Heart right ventricle (tissue), 16 donors: ENCODE results near the gene TMPRSS13. TPM values are rescaled to one million over a fixed set of nuclear protein-coding genes. Genes with fewer than 3 reads are reported as not detected.

Experiments used
- ATAC-seq, 8 donors: fragments of 200-7000 bp; cut with Tn5 transposase; one replicate each; pipeline ENCODE4 v1.9.1; 2020; ENCODE audit warnings: mild to moderate bottlenecking in 8 of 8, moderate library complexity in 8 of 8, moderate number of reproducible peaks in 1 of 8
- DNase-seq, 2 donors: peaks; one replicate each; pipeline ENCODE4 v3.0.0-alpha.2; 2020
- H3K27ac ChIP-seq, 10 donors: fragments of 200-600 bp; sonication (generic) in 2 of 10; one replicate each; pipeline versions ENCODE4 v1.5.0 to v1.8.0; 2020 to 2022; ENCODE audit warnings: mild to moderate bottlenecking in 3 of 10
- H3K27me3 ChIP-seq, 7 donors: fragments of 200-600 bp; one replicate each; pipeline ENCODE4 v1.8.0; 2021 to 2022; ENCODE audit warnings: mild to moderate bottlenecking in 2 of 7
- H3K36me3 ChIP-seq, 9 donors: fragments of 200-600 bp; sonication (generic) in 1 of 9; one replicate each; pipeline versions ENCODE4 v1.5.0 to v1.8.0; 2020 to 2022; ENCODE audit warnings: mild to moderate bottlenecking in 2 of 9
- H3K4me1 ChIP-seq, 9 donors: fragments of 200-600 bp; sonication (generic) in 1 of 9; one replicate each; pipeline versions ENCODE4 v1.5.0 to v1.8.0; 2020 to 2022; ENCODE audit warnings: mild to moderate bottlenecking in 4 of 9
- H3K4me3 ChIP-seq, 10 donors: fragments of 200-600 bp; sonication (generic) in 2 of 10; one replicate each; pipeline versions ENCODE4 v1.5.0 to v1.8.0; 2020 to 2022; ENCODE audit warnings: mild to moderate bottlenecking in 7 of 10, moderate library complexity in 2 of 10
- H3K9me3 ChIP-seq, 11 donors: fragments of 200-600 bp in 10 of 11; sonication (generic) in 2 of 11; one replicate each; pipeline versions ENCODE4 v1.5.0 to v1.8.0; 2013 to 2022; ENCODE audit warnings: mild to moderate bottlenecking in 2 of 11, control low read depth in 1 of 11, moderate library complexity in 1 of 11
- CTCF ChIP-seq, 9 donors: fragments of 200-600 bp; sonication (generic) in 2 of 9; IDR thresholded peaks; one replicate each; pipeline versions ENCODE4 v1.5.0 to v1.8.0; 2021 to 2022; ENCODE audit warnings: antibody characterized with exemption in 9 of 9, mild to moderate bottlenecking in 5 of 9, moderate library complexity in 1 of 9
- WGBS, 2 donors: extraction: QIAGEN DNeasy Blood & Tissue Kit; methylation state at CpG; one replicate each; pipeline ENCODE4 v1.1.7; 2013; ENCODE audit warnings: inconsistent platforms in 1 of 2; 5-methylcytosine and 5-hydroxymethylcytosine counted together
- intact Hi-C, 10 donors: fragments of 100-400 bp; cut with DNase I; formaldehyde crosslinking; loops; one replicate each; pipeline versions ENCODE4 v1.11.1 to v1.14.2; 2022
- polyA plus RNA-seq, 2 donors: library from polyadenylated mRNA; stranded (reverse); fragments of 200-250 nt; gene quantifications; one replicate each; pipeline ENCODE4 v1.2.3, GENCODE V29; 2013
- total RNA-seq, 10 donors: library from RNA; stranded (reverse); fragmentation: NEBNext Ultra II Directional in 3 of 10; extraction: Animal tissue kit (Norgen Biotek cat#: 25700) in 3 of 10; gene quantifications; one replicate each; pipeline versions ENCODE4 v1.2.1 to v1.2.4, GENCODE V29; 2021 to 2023
- donor health status: Arrhythmogenic right ventricular cardiomyopathy.
- donor health status: ischemic (EF 13 %, LVEDD 7.1; RV severe dilation, severe dysfunction).
- donor health status: healthy with polysubstance abuse.
- donor health status: DM: no; HTN: yes; CAD: no.
- donor health status: DM: no; HTN: no; CAD: no.
- donor health status: ischemic (EF 25% LVEDD 6.9; RV normal size, moderate dysfunction).
- donor health status: ischemic (EF 25% LVEDD 5.7; RV mildly dilated, moderate dysfunction).
- donor health status: healthy.
- donor health status: DM: yes; HTN: yes; CAD: no.
- donor health status: Ischemic cardiomyopathy.
- donor health status: ischemic (EF 35%, LVEDD 5.7; RV mildly dilated, moderate dysfunction).
- donor health status: nonischemic (EF 11% LVEDD 7.7; RV severe dilation, severe dysfunction).
- donor health status: DM: yes; HTN: yes; CAD: no.
- donor health status: PGD.
- donor health status: ischemic (EF 29% LVEDD 5.4; RV normal size, mild dysfunction).
- donor health status: nonischemic (EF 23%, LVEDD 6.1; RV moderate dilation, normal function).

Gene TMPRSS13
- total and polyA plus RNA-seq, 12 donors, result 0.03 to 0.32 (median 0.18) TPM; not detected in 7

GRCh38 chr11:117914991-117915618 lies 14.1 kb downstream of the TMPRSS13 start:
- intact Hi-C loops, result no loop called here
- no peaks in the 10 kb centered on the region for H3K9me3 ChIP-seq
- no peaks in the 10 kb centered on the region for H3K36me3 ChIP-seq
- H3K27me3 ChIP-seq, result peaks cover 0 to 16% (median 0%) of the 10 kb centered on the region in 7 donors
- no peaks in the 10 kb centered on the region for H3K4me1 ChIP-seq
- DNase-seq (no peak), ATAC-seq (peak in 1 of 8 donors; percentile 48)
- no peak overlapping the region for H3K4me3 ChIP-seq
- no peak for TF ChIP-seq CTCF (IDR thresholded peaks at IDR 0.05)
- no peak overlapping the region for H3K27ac ChIP-seq
- 74 to 80% methylated on average over 10 of the region's 10 CpGs for WGBS, 2 donors

GRCh38 chr11:117914398-117914761 lies 14.8 kb downstream of the TMPRSS13 start:
- H3K36me3 ChIP-seq, result no peaks in the 10 kb centered on the region
- 95 to 97% methylated on average over 5 of the region's 5 CpGs for WGBS, 2 donors
- no peaks in the 10 kb centered on the region for H3K9me3 ChIP-seq
- H3K4me1 ChIP-seq, result no peaks in the 10 kb centered on the region
- intact Hi-C loops, result no loop called here
- H3K4me3 ChIP-seq, result no peak overlapping the region
- H3K27ac ChIP-seq, result no peak overlapping the region
- ATAC-seq (no peak), DNase-seq (no peak)
- peaks cover 0 to 16% (median 0%) of the 10 kb centered on the region in 7 donors for H3K27me3 ChIP-seq
- TF ChIP-seq CTCF (IDR thresholded peaks at IDR 0.05), result no peak

DNA sequence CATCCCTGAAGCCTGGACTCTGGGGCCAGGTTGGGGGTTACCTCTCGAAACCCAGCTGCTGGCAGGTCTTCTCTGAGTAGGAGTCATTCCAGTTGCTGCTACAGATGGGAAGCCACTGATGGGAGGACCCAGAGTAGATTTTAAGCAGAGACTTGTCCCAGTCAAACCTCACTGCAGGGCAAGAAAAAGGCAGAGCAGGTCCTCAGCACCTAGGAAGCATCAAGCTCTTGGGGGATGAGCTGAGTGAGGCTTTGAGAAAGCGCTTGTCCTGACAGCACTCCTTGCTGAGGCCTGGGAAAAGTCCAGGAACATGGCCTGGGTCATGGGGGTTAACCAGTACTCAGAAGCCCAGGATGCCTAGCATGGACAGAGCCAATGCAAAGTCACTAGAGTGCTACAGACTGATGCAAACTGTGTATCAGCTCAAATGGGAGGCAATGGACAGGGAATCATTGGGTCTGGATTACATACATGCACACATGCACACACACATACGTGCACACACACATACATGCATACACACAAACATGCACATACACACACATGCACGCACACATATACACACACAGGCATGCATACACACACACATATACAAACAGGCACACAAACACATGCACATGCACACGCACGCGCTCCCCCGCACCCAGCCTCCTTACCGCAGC lies 15.3 kb downstream of the TMPRSS13 start:
- no peak for DNase-seq
- no peak overlapping the region for H3K27ac ChIP-seq
- intact Hi-C loops, result no loop called here
- H3K36me3 ChIP-seq, result no peaks in the 10 kb centered on the region
- no peak for TF ChIP-seq CTCF (IDR thresholded peaks at IDR 0.05)
- no peaks in the 10 kb centered on the region for H3K9me3 ChIP-seq
- peaks cover 0 to 16% (median 0%) of the 10 kb centered on the region in 7 donors for H3K27me3 ChIP-seq
- no peak overlapping the region for H3K4me3 ChIP-seq
- no peaks in the 10 kb centered on the region for H3K4me1 ChIP-seq
- ATAC-seq, result no peak
- WGBS, 2 donors, result 97 to 98% methylated on average over 9 of the region's 9 CpGs

- no peak overlapping the region for H3K4me3 ChIP-seq
- H3K27me3 ChIP-seq, result peaks cover 0 to 16% (median 0%) of the 10 kb centered on the region in 7 donors
- DNase-seq (no peak), ATAC-seq (no peak)
- no peak for TF ChIP-seq CTCF (IDR thresholded peaks at IDR 0.05)
- H3K27ac ChIP-seq, result no peak overlapping the region
- H3K36me3 ChIP-seq, result no peaks in the 10 kb centered on the region
- WGBS, 2 donors, result 93 to 97% methylated on average over 7 of the region's 7 CpGs
- intact Hi-C loops, result no loop called here
- no peaks in the 10 kb centered on the region for H3K9me3 ChIP-seq
- H3K4me1 ChIP-seq, result peaks cover 0 to 7% (median 2%) of the 10 kb centered on the region in 9 donors
These were observed 16.7 kb downstream of the TMPRSS13 start for GRCh38 chr11:117912497-117912896.
